Fibroblast of lung (primary cell): ENCODE results near the gene ATRNL1. TPM values are rescaled to one million over a fixed set of nuclear protein-coding genes. Genes with fewer than 3 reads are reported as not detected.

ENCODE experiments used
- DNase-seq, 2 donors: peaks; one replicate each; pipeline versions ENCODE4 v3.0.0 to v3.0.0-alpha.2; 2010; ENCODE audit warnings: low read depth in 2 of 2
- H2AFZ ChIP-seq: 2 replicates; pipeline ENCODE4 v1.5.1; 2012; ENCODE audit warnings: low read length, control low read depth, inconsistent platforms
- H3K27ac ChIP-seq: 2 replicates; pipeline ENCODE4 v1.5.1; 2011; ENCODE audit warnings: low read length, control low read depth; ENCODE audit not compliant: insufficient read depth
- H3K27me3 ChIP-seq: 2 replicates; pipeline ENCODE4 v1.5.1; 2011; ENCODE audit warnings: mild to moderate bottlenecking, low read length; ENCODE audit not compliant: control insufficient read depth, insufficient read depth
- H3K36me3 ChIP-seq: 2 replicates; pipeline ENCODE4 v1.5.1; 2011; ENCODE audit warnings: low read length; ENCODE audit not compliant: control insufficient read depth, insufficient read depth
- H3K4me1 ChIP-seq: 2 replicates; pipeline ENCODE4 v1.5.1; 2011; ENCODE audit warnings: low read length; ENCODE audit not compliant: control insufficient read depth, insufficient read depth; ENCODE audit errors: extremely low read depth
- H3K4me2 ChIP-seq: 2 replicates; pipeline ENCODE4 v1.5.1; 2011; ENCODE audit warnings: low read length, control low read depth; ENCODE audit not compliant: insufficient read depth; ENCODE audit errors: extremely low read depth
- H3K4me3 ChIP-seq, 4 experiments: fragments of 200-600 bp in 1 of 4; sonication (generic) in 1 of 4; replicated peaks in 1 of 4; 2 replicates each; pipeline ENCODE4 v1.5.1; 2011 to 2016; ENCODE audit warnings: low read length in 4 of 4, low read depth in 3 of 4, mild to moderate bottlenecking in 3 of 4, control low read depth in 2 of 4, inconsistent platforms in 1 of 4, mixed read lengths in 1 of 4; ENCODE audit not compliant: insufficient read depth in 1 of 4; ENCODE audit errors: control extremely low read depth in 1 of 4
- H3K79me2 ChIP-seq: 2 replicates; pipeline ENCODE4 v1.5.1; 2012; ENCODE audit warnings: mild to moderate bottlenecking, low read length, inconsistent platforms; ENCODE audit not compliant: control insufficient read depth, insufficient read depth
- H3K9ac ChIP-seq: 2 replicates; pipeline ENCODE4 v1.5.1; 2011; ENCODE audit warnings: mild to moderate bottlenecking, low read length, control low read depth; ENCODE audit not compliant: insufficient read depth
- H3K9me3 ChIP-seq: 2 replicates; pipeline ENCODE4 v1.5.1; 2012; ENCODE audit warnings: low read depth, low read length; ENCODE audit not compliant: control insufficient read depth, insufficient read depth
- H4K20me1 ChIP-seq: 2 replicates; pipeline ENCODE4 v1.5.1; 2011; ENCODE audit warnings: low read length; ENCODE audit not compliant: control insufficient read depth, insufficient read depth; ENCODE audit errors: extremely low read depth
- EZH2 ChIP-seq: IDR thresholded peaks from 2 replicates; pipeline ENCODE4 v1.5.1; 2012; ENCODE audit warnings: low read length, control low read depth, mild to moderate bottlenecking; ENCODE audit errors: missing control alignments
- polyA plus RNA-seq, 2 donors: library from polyadenylated mRNA; depleted of rRNA in 1 of 2; stranded (reverse) in 1 of 2; unstranded in 1 of 2; fragments of >200 nt; gene quantifications; 2 replicates each; pipeline ENCODE4 v1.2.1, GENCODE V29; 2011 to 2012; ENCODE audit warnings: missing spikeins in 1 of 2
- total RNA-seq: library from RNA; depleted of rRNA; stranded (reverse); fragments of >200 nt; gene quantifications from 2 replicates; pipeline ENCODE4 v1.2.1, GENCODE V29; 2014
- TF ChIP-seq, protein P1 (sequence below), 2 donors: IDR thresholded peaks in 1 of 2; conservative IDR thresholded peaks in 1 of 2; 1 replicate in 1 of 2; 2 replicates in 1 of 2; pipeline ENCODE4 v1.5.1; 2011 to 2012; ENCODE audit warnings: low read length in 2 of 2, control low read depth in 1 of 2, inconsistent platforms in 1 of 2, low read depth in 1 of 2, mild to moderate bottlenecking in 1 of 2

ATRNL1 gene
- total and polyA plus RNA-seq, 2 donors (not counting 1 experiment from before 2014, with no cell fraction given): 0.33 TPM

DNA sequence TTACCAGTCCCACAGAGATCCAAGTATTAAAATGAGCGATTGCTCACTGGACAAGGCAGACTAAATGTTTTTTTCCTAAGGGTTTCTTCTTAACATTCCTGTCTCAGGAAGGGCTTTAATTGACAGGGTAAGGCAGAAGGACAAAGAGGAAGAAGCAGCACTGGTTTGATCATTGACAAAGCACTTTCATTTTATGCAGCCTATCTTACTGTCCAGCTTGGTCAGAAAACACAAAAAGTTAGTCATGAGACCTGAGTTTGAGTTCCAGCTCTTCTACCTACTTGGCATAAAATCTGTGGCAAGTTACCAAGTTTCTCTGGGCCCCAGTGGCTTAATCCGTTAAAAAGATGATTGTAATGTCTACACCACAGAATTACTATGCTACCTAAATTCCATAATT is 721.4 kb downstream of the ATRNL1 start:
- no peaks in the 10 kb centered on the region for H3K9me3 ChIP-seq
- no peak overlapping the region for H3K4me3 ChIP-seq
- DNase-seq: no peak
- H3K36me3 ChIP-seq: no peaks in the 10 kb centered on the region
- H3K79me2 ChIP-seq: no peaks in the 10 kb centered on the region
- H3K9ac ChIP-seq: no peak overlapping the region
- H3K4me1 ChIP-seq: no peaks in the 10 kb centered on the region
- H3K27ac ChIP-seq: no peak overlapping the region
- TF ChIP-seq, protein P1, sequence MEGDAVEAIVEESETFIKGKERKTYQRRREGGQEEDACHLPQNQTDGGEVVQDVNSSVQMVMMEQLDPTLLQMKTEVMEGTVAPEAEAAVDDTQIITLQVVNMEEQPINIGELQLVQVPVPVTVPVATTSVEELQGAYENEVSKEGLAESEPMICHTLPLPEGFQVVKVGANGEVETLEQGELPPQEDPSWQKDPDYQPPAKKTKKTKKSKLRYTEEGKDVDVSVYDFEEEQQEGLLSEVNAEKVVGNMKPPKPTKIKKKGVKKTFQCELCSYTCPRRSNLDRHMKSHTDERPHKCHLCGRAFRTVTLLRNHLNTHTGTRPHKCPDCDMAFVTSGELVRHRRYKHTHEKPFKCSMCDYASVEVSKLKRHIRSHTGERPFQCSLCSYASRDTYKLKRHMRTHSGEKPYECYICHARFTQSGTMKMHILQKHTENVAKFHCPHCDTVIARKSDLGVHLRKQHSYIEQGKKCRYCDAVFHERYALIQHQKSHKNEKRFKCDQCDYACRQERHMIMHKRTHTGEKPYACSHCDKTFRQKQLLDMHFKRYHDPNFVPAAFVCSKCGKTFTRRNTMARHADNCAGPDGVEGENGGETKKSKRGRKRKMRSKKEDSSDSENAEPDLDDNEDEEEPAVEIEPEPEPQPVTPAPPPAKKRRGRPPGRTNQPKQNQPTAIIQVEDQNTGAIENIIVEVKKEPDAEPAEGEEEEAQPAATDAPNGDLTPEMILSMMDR (conservative IDR thresholded peaks at IDR 0.05 in 1 of 2, IDR thresholded peaks at IDR 0.05 in 1 of 2; ENCODE audit: low read depth in 1 of 2, low read length in 2 of 2): no peak
- no peak for TF ChIP-seq EZH2
- H3K4me2 ChIP-seq: no peak overlapping the region
- no peaks in the 10 kb centered on the region for H4K20me1 ChIP-seq
- H2AFZ ChIP-seq: no peak overlapping the region
- H3K27me3 ChIP-seq: no peaks in the 10 kb centered on the region

DNA sequence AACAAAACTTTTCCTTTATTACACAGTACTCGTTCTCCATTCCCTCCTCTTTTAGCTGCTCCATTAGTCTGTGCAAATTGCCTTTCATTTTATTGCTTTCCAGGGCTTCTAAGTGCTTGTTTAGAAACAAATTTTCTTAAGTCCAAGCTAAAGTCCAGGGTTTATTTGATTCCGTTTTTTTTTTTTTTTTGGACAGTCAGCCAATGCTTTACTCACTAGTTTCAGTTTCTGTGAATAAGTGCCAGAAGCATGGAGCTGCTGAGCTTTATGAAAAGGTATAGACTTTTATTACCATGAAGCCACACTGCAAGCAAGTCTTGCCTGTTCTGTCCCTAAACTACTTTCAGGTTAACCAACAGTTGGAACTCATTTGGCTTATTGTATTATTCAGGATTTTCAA is 724.8 kb downstream of the ATRNL1 start:
- Histone ChIP-seq H2AFZ (peak overlapping the region; percentile 68), H3K27ac (no peak overlapping the region), H3K79me2 (no peaks in the 10 kb centered on the region), H3K27me3 (no peaks in the 10 kb centered on the region), H3K4me1 (no peaks in the 10 kb centered on the region), H4K20me1 (no peaks in the 10 kb centered on the region), H3K9me3 (no peaks in the 10 kb centered on the region), H3K9ac (no peak overlapping the region), H3K4me2 (peak overlapping the region; percentile 72), H3K36me3 (no peaks in the 10 kb centered on the region), H3K4me3 (peak overlapping the region in 2 of 4 experiments; percentile 2 to 29)
- peak; percentile 17 to 29 for DNase-seq
- no peak for TF ChIP-seq EZH2
- TF ChIP-seq, protein P1 (conservative IDR thresholded peaks at IDR 0.05 in 1 of 2, IDR thresholded peaks at IDR 0.05 in 1 of 2; ENCODE audit: low read depth in 1 of 2, low read length in 2 of 2): no peak

DNA sequence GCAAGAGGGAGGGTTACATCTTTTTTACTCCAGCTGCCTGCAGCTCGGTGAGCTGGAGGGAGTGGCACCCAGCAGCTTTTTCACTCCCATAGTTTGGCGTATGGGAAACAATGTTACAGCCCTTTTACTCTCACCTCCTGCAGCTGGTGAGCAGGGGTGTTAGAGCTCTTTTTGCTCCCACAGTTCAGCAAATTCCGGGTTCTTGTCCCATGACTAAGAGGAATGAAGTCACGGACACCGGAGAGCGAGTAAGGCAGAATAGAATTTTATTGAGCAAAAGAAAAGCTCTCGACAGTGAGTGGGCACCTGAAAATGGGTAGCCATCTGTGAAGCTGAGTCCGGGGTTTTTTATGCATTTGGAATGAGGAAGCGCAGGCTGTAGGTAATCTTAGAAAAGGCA is 733.2 kb downstream of the ATRNL1 start:
- TF ChIP-seq EZH2: no peak
- TF ChIP-seq, protein P1 (conservative IDR thresholded peaks at IDR 0.05 in 1 of 2, IDR thresholded peaks at IDR 0.05 in 1 of 2; ENCODE audit: low read depth in 1 of 2, low read length in 2 of 2): no peak
- Histone ChIP-seq H3K27me3 (no peaks in the 10 kb centered on the region), H4K20me1 (no peaks in the 10 kb centered on the region), H3K36me3 (no peaks in the 10 kb centered on the region), H3K79me2 (no peaks in the 10 kb centered on the region), H3K4me2 (no peak overlapping the region), H3K4me1 (peaks cover 6% of the 10 kb centered on the region), H2AFZ (no peak overlapping the region), H3K27ac (no peak overlapping the region), H3K4me3 (no peak overlapping the region), H3K9me3 (no peaks in the 10 kb centered on the region), H3K9ac (no peak overlapping the region)
- peak in 1 of 2 donors; percentile 61 for DNase-seq
